Measurements from ENCODE around the gene RELN.

- no peak for TF ChIP-seq NFRKB (IDR thresholded peaks at IDR 0.05)
- TF ChIP-seq CTBP1 (IDR thresholded peaks at IDR 0.05; ENCODE audit: borderline replicate concordance): no peak
- TF ChIP-seq L3MBTL2 (conservative IDR thresholded peaks at IDR 0.05): no peak
- TF ChIP-seq SP1 (IDR thresholded peaks at IDR 0.05): no peak
These were observed 132.0 kb downstream of the RELN start for GRCh38 chr7:103857435-103857834.

All from HEK293T (cell line).